Upper lobe of left lung (tissue), 6 donors: Measurements from ENCODE around the gene LLGL1. TPM values are rescaled to one million over a fixed set of nuclear protein-coding genes. Genes with fewer than 3 reads are reported as not detected.

ENCODE experiments used
- ATAC-seq, 2 donors: fragments of 200-7000 bp; cut with Tn5 transposase; one replicate each; pipeline ENCODE4 v1.9.1; 2022; ENCODE audit warnings: mild to moderate bottlenecking in 2 of 2, moderate library complexity in 2 of 2; ENCODE audit not compliant: low FRiP score in 2 of 2
- DNase-seq, 2 donors: peaks; one replicate each; pipeline ENCODE4 v3.0.0-alpha.2; 2019 to 2020
- H3K27ac ChIP-seq, 4 donors: fragments of 200-600 bp; sonication (generic); one replicate each; pipeline ENCODE4 v1.5.1; 2016 to 2019
- H3K27me3 ChIP-seq, 4 donors: fragments of 200-600 bp; sonication (generic); one replicate each; pipeline ENCODE4 v1.5.1; 2017 to 2019
- H3K36me3 ChIP-seq, 4 donors: fragments of 200-600 bp; sonication (generic); one replicate each; pipeline ENCODE4 v1.5.1; 2016 to 2019
- H3K4me1 ChIP-seq, 4 donors: fragments of 200-600 bp; sonication (generic); one replicate each; pipeline ENCODE4 v1.5.1; 2018 to 2019
- H3K4me3 ChIP-seq, 4 donors: fragments of 200-600 bp; sonication (generic); one replicate each; pipeline ENCODE4 v1.5.1; 2017 to 2019; ENCODE audit warnings: mild to moderate bottlenecking in 2 of 4, moderate library complexity in 1 of 4
- H3K9me3 ChIP-seq, 4 donors: fragments of 200-600 bp; sonication (generic); one replicate each; pipeline ENCODE4 v1.5.1; 2018 to 2019
- EP300 ChIP-seq, 4 donors: sonication (generic); formaldehyde crosslinking; IDR thresholded peaks; one replicate each; pipeline ENCODE4 v1.5.1; 2017; ENCODE audit warnings: antibody characterized with exemption in 4 of 4, control low read depth in 2 of 4
- POLR2A ChIP-seq, 4 donors: fragments of 450-650 bp; IDR thresholded peaks; one replicate each; pipeline ENCODE4 v1.5.1; 2016 to 2017; ENCODE audit warnings: antibody characterized with exemption in 4 of 4, mild to moderate bottlenecking in 2 of 4
- POLR2AphosphoS5 ChIP-seq, 2 donors: sonication (generic); formaldehyde crosslinking; IDR thresholded peaks; one replicate each; pipeline ENCODE4 v1.5.1; 2017; ENCODE audit warnings: antibody characterized with exemption in 2 of 2
- WGBS, 2 donors: methylation state at CpG; one replicate each; pipeline ENCODE4 v1.1.5; 2017 to 2018; 5-methylcytosine and 5-hydroxymethylcytosine counted together
- total RNA-seq, 6 donors: library from RNA; depleted of rRNA in 4 of 6; stranded (reverse); fragments of >200 nt in 4 of 6; gene quantifications; one replicate each; pipeline versions ENCODE4 v1.1.0 to v1.2.1, GENCODE V29; 2016 to 2021
- TF ChIP-seq, protein P1 (sequence below), 6 experiments: fragments of 450-650 bp in 4 of 6; fragments of 200-600 bp in 2 of 6; sonication (generic) in 2 of 6; IDR thresholded peaks; one replicate each; pipeline ENCODE4 v1.5.1; 2016 to 2019; ENCODE audit warnings: antibody characterized with exemption in 6 of 6
- donor health status: DM: no; HTN: no; CAD: no; lungs with moderate emphysema.
- donor health status: DM: no; HTN: yes; CAD: no; lungs with severe emphysema.

The LLGL1 gene
- total RNA-seq, 6 donors from 2014 or later, result 9.8 to 16.4 (median 13.8) TPM

DNA sequence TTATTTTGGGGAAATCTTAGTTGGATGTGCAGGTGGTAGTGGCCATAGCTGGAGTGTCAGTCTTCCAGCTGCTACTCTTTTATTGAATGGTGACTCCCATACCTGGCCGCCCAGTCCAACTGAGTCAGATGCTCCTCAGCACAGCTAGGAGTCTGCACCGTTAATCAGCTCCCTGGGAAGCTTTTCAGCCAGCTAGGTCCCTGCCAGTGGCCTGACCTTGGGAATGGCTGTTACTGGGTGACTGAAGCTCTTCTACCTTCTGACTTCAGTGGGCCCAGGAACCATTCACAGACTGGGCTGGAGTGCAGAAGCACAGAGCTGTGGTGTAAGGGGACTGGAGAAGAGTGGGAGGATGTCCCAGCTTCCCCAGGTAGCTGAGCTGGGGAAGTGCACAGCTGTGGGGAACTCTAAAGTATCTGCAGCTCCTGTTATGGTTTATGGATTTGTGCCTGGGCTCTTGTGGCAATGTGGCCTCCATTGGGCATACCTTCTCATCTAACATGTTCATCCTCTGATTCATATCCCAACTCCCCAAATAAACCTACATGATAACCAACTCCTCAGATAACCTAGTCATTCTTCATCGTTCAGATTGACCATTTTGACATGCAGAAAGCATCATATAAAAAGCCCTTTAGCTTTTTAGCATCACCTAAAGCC, 27.8 kb upstream of the LLGL1 start:
- Histone ChIP-seq H3K27ac (no peak overlapping the region), H3K9me3 (no peaks in the 10 kb centered on the region), H3K4me1 (peaks cover 22 to 33% (median 24%) of the 10 kb centered on the region in 4 donors), H3K4me3 (no peak overlapping the region), H3K27me3 (no peaks in the 10 kb centered on the region), H3K36me3 (peaks cover 12 to 75% (median 51%) of the 10 kb centered on the region in 4 donors)
- no peak for ATAC-seq
- no peak for DNase-seq
- 87 to 98% methylated on average over 3 of the region's 3 CpGs for WGBS, 2 donors
- TF ChIP-seq POLR2AphosphoS5 (IDR thresholded peaks at IDR 0.05) (no peak), POLR2A (IDR thresholded peaks at IDR 0.05) (no peak), EP300 (IDR thresholded peaks at IDR 0.05) (no peak)
- TF ChIP-seq, protein P1, sequence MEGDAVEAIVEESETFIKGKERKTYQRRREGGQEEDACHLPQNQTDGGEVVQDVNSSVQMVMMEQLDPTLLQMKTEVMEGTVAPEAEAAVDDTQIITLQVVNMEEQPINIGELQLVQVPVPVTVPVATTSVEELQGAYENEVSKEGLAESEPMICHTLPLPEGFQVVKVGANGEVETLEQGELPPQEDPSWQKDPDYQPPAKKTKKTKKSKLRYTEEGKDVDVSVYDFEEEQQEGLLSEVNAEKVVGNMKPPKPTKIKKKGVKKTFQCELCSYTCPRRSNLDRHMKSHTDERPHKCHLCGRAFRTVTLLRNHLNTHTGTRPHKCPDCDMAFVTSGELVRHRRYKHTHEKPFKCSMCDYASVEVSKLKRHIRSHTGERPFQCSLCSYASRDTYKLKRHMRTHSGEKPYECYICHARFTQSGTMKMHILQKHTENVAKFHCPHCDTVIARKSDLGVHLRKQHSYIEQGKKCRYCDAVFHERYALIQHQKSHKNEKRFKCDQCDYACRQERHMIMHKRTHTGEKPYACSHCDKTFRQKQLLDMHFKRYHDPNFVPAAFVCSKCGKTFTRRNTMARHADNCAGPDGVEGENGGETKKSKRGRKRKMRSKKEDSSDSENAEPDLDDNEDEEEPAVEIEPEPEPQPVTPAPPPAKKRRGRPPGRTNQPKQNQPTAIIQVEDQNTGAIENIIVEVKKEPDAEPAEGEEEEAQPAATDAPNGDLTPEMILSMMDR (IDR thresholded peaks at IDR 0.05), result no peak

DNA sequence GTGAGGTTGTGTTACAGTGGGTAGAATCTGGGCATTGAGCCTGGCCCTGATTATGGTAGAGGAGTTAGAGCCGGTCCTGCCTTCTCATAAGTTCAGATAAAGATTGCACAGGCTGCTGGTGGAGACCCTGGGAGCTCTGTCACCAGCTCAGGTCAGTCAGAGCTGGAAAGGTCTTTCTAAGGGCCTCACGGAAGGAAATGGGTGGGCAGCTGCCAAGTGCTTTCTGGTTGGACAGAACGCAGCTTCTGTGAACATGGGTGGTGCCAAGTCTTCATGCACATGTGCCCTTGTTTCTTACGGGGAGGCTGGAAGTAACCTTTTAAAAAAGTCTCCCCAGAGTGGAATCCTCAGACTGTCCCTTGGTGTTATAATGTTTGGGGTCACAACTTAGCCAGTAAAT, 26.9 kb upstream of the LLGL1 start:
- peaks cover 12 to 79% (median 51%) of the 10 kb centered on the region in 4 donors for H3K36me3 ChIP-seq
- WGBS, 2 donors, result 41 to 64% methylated on average over 1 to 4 of the region's 4 CpGs
- DNase-seq (no peak), ATAC-seq (no peak)
- no peaks in the 10 kb centered on the region for H3K9me3 ChIP-seq
- TF ChIP-seq POLR2A (IDR thresholded peaks at IDR 0.05) (no peak), POLR2AphosphoS5 (IDR thresholded peaks at IDR 0.05) (no peak), EP300 (IDR thresholded peaks at IDR 0.05) (no peak)
- TF ChIP-seq, protein P1 (IDR thresholded peaks at IDR 0.05), result no peak
- H3K27me3 ChIP-seq, result no peaks in the 10 kb centered on the region
- peaks cover 22 to 29% (median 24%) of the 10 kb centered on the region in 4 donors for H3K4me1 ChIP-seq
- H3K27ac ChIP-seq, result no peak overlapping the region
- H3K4me3 ChIP-seq, result no peak overlapping the region

DNA sequence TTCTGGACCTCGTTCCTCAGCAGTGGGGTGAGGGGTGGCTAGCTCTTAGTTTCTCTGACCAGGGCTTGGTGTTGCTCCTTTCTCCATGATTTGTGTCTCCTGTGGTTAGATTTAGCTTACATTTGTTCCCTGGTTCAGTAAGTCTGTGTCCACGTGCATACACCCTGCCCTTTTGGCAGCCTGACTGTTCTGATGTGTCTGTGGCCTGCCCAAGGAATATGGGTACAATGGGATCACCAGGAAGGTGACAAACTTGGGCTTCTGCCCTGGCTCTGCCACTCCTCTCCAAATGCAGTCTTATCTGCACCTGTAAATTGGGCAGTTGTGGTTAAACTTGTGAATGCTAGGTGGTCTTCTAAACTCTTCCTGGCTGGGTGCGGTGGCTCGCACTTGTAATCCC, 24.3 kb upstream of the LLGL1 start:
- WGBS, 2 donors, result 80 to 88% methylated on average over 4 of the region's 4 CpGs
- Histone ChIP-seq H3K4me1 (peaks cover 22 to 26% (median 23%) of the 10 kb centered on the region in 4 donors), H3K27me3 (no peaks in the 10 kb centered on the region), H3K4me3 (no peak overlapping the region), H3K9me3 (no peaks in the 10 kb centered on the region), H3K27ac (no peak overlapping the region), H3K36me3 (peaks cover 4 to 71% (median 44%) of the 10 kb centered on the region in 4 donors)
- TF ChIP-seq EP300 (IDR thresholded peaks at IDR 0.05) (no peak), POLR2AphosphoS5 (IDR thresholded peaks at IDR 0.05) (no peak), POLR2A (IDR thresholded peaks at IDR 0.05) (no peak)
- TF ChIP-seq, protein P1 (IDR thresholded peaks at IDR 0.05), result no peak
- DNase-seq (no peak), ATAC-seq (no peak)

DNA sequence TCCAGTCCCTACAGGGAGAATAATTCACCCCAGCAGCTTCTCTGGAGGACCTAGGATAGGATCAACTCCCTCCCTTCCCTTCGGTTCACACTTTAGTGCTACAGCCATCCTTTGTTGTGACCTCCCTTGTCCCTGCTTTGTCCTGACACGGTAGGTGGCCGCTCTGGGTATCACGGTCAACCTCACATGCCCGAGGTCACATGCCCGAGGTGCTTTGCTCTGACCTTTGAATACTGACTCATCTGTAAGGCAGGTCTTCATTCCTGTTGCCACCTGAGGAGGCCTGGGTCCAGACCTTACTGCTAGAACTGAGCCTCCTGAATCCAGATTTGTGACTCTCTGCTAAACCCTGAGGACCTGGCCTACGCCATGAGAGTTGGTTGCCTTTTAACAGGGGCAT, 22.1 kb upstream of the LLGL1 start:
- no peak for ATAC-seq
- H3K4me1 ChIP-seq, result peaks cover 10 to 18% (median 14%) of the 10 kb centered on the region in 4 donors
- DNase-seq, result no peak
- no peaks in the 10 kb centered on the region for H3K9me3 ChIP-seq
- no peak overlapping the region for H3K27ac ChIP-seq
- WGBS, 2 donors, result 74 to 80% methylated on average over 7 of the region's 7 CpGs
- H3K27me3 ChIP-seq, result no peaks in the 10 kb centered on the region
- TF ChIP-seq POLR2A (IDR thresholded peaks at IDR 0.05) (no peak), POLR2AphosphoS5 (IDR thresholded peaks at IDR 0.05) (no peak), EP300 (IDR thresholded peaks at IDR 0.05) (no peak)
- TF ChIP-seq, protein P1 (IDR thresholded peaks at IDR 0.05), result no peak
- no peak overlapping the region for H3K4me3 ChIP-seq
- H3K36me3 ChIP-seq, result peaks cover 20 to 71% (median 46%) of the 10 kb centered on the region in 4 donors

DNA sequence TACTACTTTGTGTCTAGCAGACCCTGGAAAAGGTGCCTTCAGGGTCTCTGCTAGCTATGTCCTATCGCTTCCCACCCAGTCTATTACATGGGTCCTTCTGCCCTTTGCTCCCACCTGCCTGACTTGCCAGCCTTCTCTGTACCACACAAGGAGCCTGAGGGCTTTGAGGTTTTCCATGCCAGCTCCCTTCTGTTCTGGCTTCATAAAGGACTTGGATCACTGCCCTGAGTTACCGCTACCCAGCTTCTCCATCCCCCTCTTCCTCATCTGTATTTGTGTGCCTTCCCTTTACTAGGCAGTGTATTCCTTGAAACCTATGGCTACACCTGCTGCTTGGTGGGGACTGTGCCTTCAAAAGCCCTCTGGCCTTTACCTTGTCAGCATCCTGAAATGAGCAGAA, 19.6 kb upstream of the LLGL1 start:
- no peak overlapping the region for H3K27ac ChIP-seq
- no peaks in the 10 kb centered on the region for H3K9me3 ChIP-seq
- DNase-seq, result no peak
- H3K27me3 ChIP-seq, result no peaks in the 10 kb centered on the region
- TF ChIP-seq, protein P1 (IDR thresholded peaks at IDR 0.05), result no peak
- TF ChIP-seq POLR2AphosphoS5 (IDR thresholded peaks at IDR 0.05) (no peak), POLR2A (IDR thresholded peaks at IDR 0.05) (no peak), EP300 (IDR thresholded peaks at IDR 0.05) (no peak)
- H3K4me1 ChIP-seq, result no peaks in the 10 kb centered on the region
- H3K36me3 ChIP-seq, result peaks cover 40 to 74% (median 60%) of the 10 kb centered on the region in 4 donors
- no peak for ATAC-seq
- 82 to 95% methylated on average over 2 of the region's 2 CpGs for WGBS, 2 donors
- H3K4me3 ChIP-seq, result no peak overlapping the region
